HCT116 (cell line): ENCODE data around the gene SRRM2. TPM values are rescaled to one million over a fixed set of nuclear protein-coding genes. Genes with fewer than 3 reads are reported as not detected.

Source experiments
- ATAC-seq: fragments of 200-7000 bp; cut with Tn5 transposase; 2 replicates; pipeline ENCODE4 v1.9.1; 2020; ENCODE audit warnings: mild to moderate bottlenecking, moderate library complexity
- BruUV-seq: library from RNA; stranded (reverse); fragments of 400-500 nt; replicated peaks from 2 replicates; lab custom pipeline; 2021; lab: Mats Ljungman, UMichigan
- CTCF ChIA-PET: fragments of 300-600 bp; sonication (Branson Sonifier 250); formaldehyde crosslinking; loops from one replicate; lab custom pipeline; 2021; ENCODE audit warnings: antibody characterized with exemption; lab: Charles Lee
- POLR2A ChIA-PET: fragments of 300-600, 350-600 bp; sonication (Branson Sonifier 250); formaldehyde crosslinking; loops from one replicate; lab custom pipeline; 2021; ENCODE audit warnings: antibody characterized with exemption; lab: Charles Lee
- RAD21 ChIA-PET, 2 experiments: fragments of 300-600 bp; sonication (Branson Sonifier 250); formaldehyde crosslinking; loops; one replicate each; lab custom pipeline; 2023; ENCODE audit warnings: low total read pairs in 2 of 2; ENCODE audit not compliant: uncharacterized antibody in 2 of 2, unreplicated experiment in 2 of 2, low non-redundant PET in 1 of 2; lab: Charles Lee
- DNase-seq: peaks from one replicate; pipeline ENCODE4 v3.0.0-alpha.2; 2010; ENCODE audit warnings: low read depth, low spot score
- H2AFZ ChIP-seq: fragments of 200-600 bp; shearing (Covaris generic), sonication (generic); 2 replicates; pipeline ENCODE4 v1.6.1; 2017; ENCODE audit warnings: low read depth, mixed run types, mixed read lengths, antibody characterized with exemption, low read length; ENCODE audit not compliant: poor library complexity, severe bottlenecking
- H3K27ac ChIP-seq: 2 replicates; pipeline ENCODE4 v1.5.1; 2012; ENCODE audit warnings: low read depth, low read length
- H3K27me3 ChIP-seq: fragments of 200-600 bp; sonication (generic); 2 replicates; pipeline ENCODE4 v1.6.1; 2016; ENCODE audit warnings: mixed run types, low read length, mixed read lengths; ENCODE audit not compliant: insufficient read depth
- H3K36me3 ChIP-seq, 2 experiments: fragments of 200-500 bp in 1 of 2; fragments of 200-600 bp in 1 of 2; sonication (Bioruptor generic) in 1 of 2; sonication (generic) in 1 of 2; 2 replicates each; pipeline versions ENCODE4 v1.5.1 to v1.6.1; 2014 to 2016; ENCODE audit warnings: low read length in 2 of 2, inconsistent platforms in 1 of 2, mixed read lengths in 1 of 2, mixed run types in 1 of 2; ENCODE audit not compliant: insufficient read depth in 2 of 2, control insufficient read depth in 1 of 2
- H3K4me1 ChIP-seq, 2 experiments: fragments of 200-600 bp in 1 of 2; sonication (generic) in 1 of 2; 2 replicates each; pipeline versions ENCODE4 v1.5.1 to v1.6.1; 2012 to 2017; ENCODE audit warnings: low read length in 2 of 2, inconsistent platforms in 1 of 2, mild to moderate bottlenecking in 1 of 2, mixed read lengths in 1 of 2, mixed run types in 1 of 2, moderate library complexity in 1 of 2; ENCODE audit not compliant: insufficient read depth in 2 of 2, control insufficient read depth in 1 of 2
- H3K4me2 ChIP-seq: fragments of 200-600 bp; sonication (generic); 2 replicates; pipeline ENCODE4 v1.6.1; 2017; ENCODE audit warnings: mixed run types, low read length, mixed read lengths
- H3K4me3 ChIP-seq, 2 experiments: fragments of 200-600 bp in 1 of 2; sonication (generic) in 1 of 2; replicated peaks in 1 of 2; 2 replicates each; pipeline ENCODE4 v1.5.1; 2011 to 2016; ENCODE audit warnings: low read length in 2 of 2, control low read depth in 1 of 2, low read depth in 1 of 2, mild to moderate bottlenecking in 1 of 2, mixed read lengths in 1 of 2, mixed run types in 1 of 2
- H3K79me2 ChIP-seq: fragments of 200-600 bp; sonication (generic); 2 replicates; pipeline ENCODE4 v1.6.1; 2017; ENCODE audit warnings: mild to moderate bottlenecking, mixed run types, low read length, moderate library complexity, mixed read lengths; ENCODE audit not compliant: insufficient read depth
- H3K9ac ChIP-seq: fragments of 200-600 bp; sonication (generic); 2 replicates; pipeline ENCODE4 v1.6.1; 2016; ENCODE audit warnings: low read length, mixed read lengths
- H3K9me2 ChIP-seq: fragments of 200-600 bp; sonication (generic), shearing (Covaris generic); 2 replicates; pipeline ENCODE4 v1.6.1; 2017; ENCODE audit warnings: mixed run types, mild to moderate bottlenecking, moderate library complexity; ENCODE audit not compliant: insufficient read depth
- H3K9me3 ChIP-seq, 2 experiments: fragments of 200-500 bp in 1 of 2; fragments of 200-600 bp in 1 of 2; sonication (Bioruptor generic) in 1 of 2; sonication (generic) in 1 of 2; 2 replicates each; pipeline ENCODE4 v1.6.1; 2014 to 2017; ENCODE audit warnings: low read length in 2 of 2, mixed read lengths in 2 of 2, inconsistent platforms in 1 of 2, low read depth in 1 of 2, mild to moderate bottlenecking in 1 of 2, mixed run types in 1 of 2, moderate library complexity in 1 of 2; ENCODE audit not compliant: control insufficient read depth in 1 of 2, insufficient read depth in 1 of 2
- H4K20me1 ChIP-seq: fragments of 200-600 bp; sonication (generic), shearing (Covaris generic); 2 replicates; pipeline ENCODE4 v1.6.1; 2017; ENCODE audit warnings: mixed run types, mild to moderate bottlenecking, moderate library complexity; ENCODE audit not compliant: insufficient read depth
- CBX3 ChIP-seq: IDR thresholded peaks from 2 replicates; pipeline ENCODE4 v1.6.1; 2012; ENCODE audit warnings: low read depth
- CEBPB ChIP-seq: IDR thresholded peaks from 2 replicates; pipeline ENCODE4 v1.6.1; 2012; ENCODE audit warnings: low read depth
- ELF1 ChIP-seq: IDR thresholded peaks from 2 replicates; pipeline ENCODE4 v1.6.1; 2012; ENCODE audit warnings: low read depth, borderline replicate concordance
- EZH2 ChIP-seq: fragments of 200-600 bp; sonication (generic); IDR thresholded peaks from 2 replicates; pipeline ENCODE4 v1.6.1; 2017; ENCODE audit warnings: antibody characterized with exemption, mixed run types
- EZH2phosphoT487 ChIP-seq: fragments of 200-600 bp; IDR thresholded peaks from 2 replicates; pipeline ENCODE4 v1.6.1; 2018; ENCODE audit warnings: antibody characterized with exemption, borderline replicate concordance
- FOSL1 ChIP-seq: IDR thresholded peaks from 2 replicates; pipeline ENCODE4 v1.6.1; 2012; ENCODE audit warnings: low read depth
- JUND ChIP-seq: IDR thresholded peaks from 2 replicates; pipeline ENCODE4 v1.6.1; 2012
- POLR2A ChIP-seq: IDR thresholded peaks from 2 replicates; pipeline ENCODE4 v1.7.0; 2011; ENCODE audit warnings: borderline replicate concordance; ENCODE audit not compliant: insufficient read depth, insufficient read length; ENCODE audit errors: extremely low read depth
- POLR2AphosphoS5 ChIP-seq: IDR thresholded peaks from 2 replicates; pipeline ENCODE4 v1.6.1; 2011; ENCODE audit warnings: mild to moderate bottlenecking, low read depth, low read length, moderate library complexity
- RAD21 ChIP-seq: IDR thresholded peaks from 2 replicates; pipeline ENCODE4 v1.6.1; 2012; ENCODE audit warnings: low read depth, mild to moderate bottlenecking
- SP1 ChIP-seq: IDR thresholded peaks from 2 replicates; pipeline ENCODE4 v1.6.1; 2012; ENCODE audit warnings: low read depth
- SRF ChIP-seq: IDR thresholded peaks from 2 replicates; pipeline ENCODE4 v1.6.1; 2012; ENCODE audit warnings: low read depth
- YY1 ChIP-seq: IDR thresholded peaks from 2 replicates; pipeline ENCODE4 v1.6.1; 2011; ENCODE audit warnings: low read length, low read depth, moderate library complexity, mild to moderate bottlenecking; ENCODE audit not compliant: insufficient replicate concordance; ENCODE audit errors: extremely low read depth
- ZFX ChIP-seq: fragments of 450-650 bp; IDR thresholded peaks from 2 replicates; pipeline ENCODE4 v1.6.1; 2017
- ZNF274 ChIP-seq: fragments of 200-500 bp; sonication (Bioruptor generic); IDR thresholded peaks from 2 replicates; pipeline ENCODE4 v1.6.1; 2014; ENCODE audit warnings: mild to moderate bottlenecking, low read depth, low read length, inconsistent platforms
- intact Hi-C: fragments of 100-400 bp; cut with micrococcal nuclease; formaldehyde crosslinking; loops from 2 replicates; pipeline ENCODE4 v1.10.0; 2022
- total RNA-seq: library from RNA; stranded (reverse); gene quantifications from one replicate; pipeline ENCODE4 v1.2.1, GENCODE V29; 2021; ENCODE audit not compliant: unreplicated experiment
- TF ChIP-seq, protein P1 (sequence below): IDR thresholded peaks from 2 replicates; pipeline ENCODE4 v1.6.1; 2012
- TF ChIP-seq, protein P2 (sequence below), 3 experiments: fragments of 200-600 bp in 1 of 3; sonication (generic) in 1 of 3; IDR thresholded peaks in 2 of 3; conservative IDR thresholded peaks in 1 of 3; 2 replicates each; pipeline ENCODE4 v1.5.1; 2012 to 2017; ENCODE audit warnings: low read depth in 2 of 3, low read length in 2 of 3, antibody characterized with exemption in 1 of 3, borderline replicate concordance in 1 of 3, control low read depth in 1 of 3, mild to moderate bottlenecking in 1 of 3, mixed read lengths in 1 of 3, mixed run types in 1 of 3, moderate library complexity in 1 of 3; ENCODE audit not compliant: insufficient read depth in 1 of 3
- TF ChIP-seq, protein P3 (sequence below): IDR thresholded peaks from 2 replicates; pipeline ENCODE4 v1.6.1; 2012
- TF ChIP-seq, protein P4 (sequence below): IDR thresholded peaks from 2 replicates; pipeline ENCODE4 v1.6.1; 2011; ENCODE audit warnings: mild to moderate bottlenecking, low read length, moderate library complexity; ENCODE audit not compliant: insufficient replicate concordance; ENCODE audit errors: extremely low read depth

Gene SRRM2
- total RNA-seq, 1 experiment from 2014 or later = 541 TPM

DNA sequence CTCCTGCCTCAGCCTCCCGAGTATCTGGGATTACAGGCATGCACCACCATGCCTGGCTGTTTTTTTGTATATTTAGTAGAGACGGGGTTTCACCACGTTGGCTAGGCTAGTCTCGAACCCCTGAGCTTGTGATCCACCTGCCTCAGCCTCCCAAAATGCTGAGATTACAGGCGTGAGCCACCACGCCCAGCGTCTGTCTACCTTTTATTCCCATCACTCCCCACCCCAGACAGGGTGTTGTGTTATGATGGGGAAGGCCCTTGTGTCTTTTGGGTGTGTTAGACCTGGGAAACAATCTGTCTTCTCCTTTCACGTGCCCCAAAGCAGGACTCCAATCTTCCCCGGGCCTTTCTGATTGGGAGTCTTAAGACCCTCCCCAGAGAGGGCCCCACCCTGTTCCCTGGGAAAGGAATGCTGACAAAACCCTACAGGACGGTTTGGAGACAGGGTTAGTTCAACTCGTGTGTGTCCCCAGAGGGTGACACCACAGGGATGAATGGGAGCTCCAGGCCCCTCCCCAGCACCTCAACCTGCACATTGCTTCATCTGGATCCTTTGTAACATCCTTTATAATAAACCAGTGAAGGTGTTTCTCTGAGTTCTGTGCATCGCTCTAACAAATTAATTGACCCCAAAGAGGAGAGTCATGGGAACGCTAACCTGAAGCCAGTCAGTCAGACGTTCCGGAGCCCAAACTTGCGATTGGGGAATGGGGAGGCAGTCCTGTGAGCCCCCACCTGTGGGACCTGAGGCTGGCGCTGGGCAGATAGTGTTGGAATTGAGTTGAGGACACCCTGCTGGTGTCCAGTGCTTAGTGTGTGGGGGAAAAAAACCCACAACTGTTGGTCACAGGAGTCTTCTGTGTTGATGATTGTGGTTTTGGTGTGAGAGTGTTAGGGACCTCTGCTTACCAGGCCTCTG is 27.8 kb downstream of the SRRM2 start:
- H3K9ac ChIP-seq = no peak overlapping the region
- no peak overlapping the region for H3K27ac ChIP-seq
- no peaks in the 10 kb centered on the region for H3K9me2 ChIP-seq
- H3K27me3 ChIP-seq = no peaks in the 10 kb centered on the region
- RAD21 ChIA-PET = no interaction called here
- no peak overlapping the region for H3K4me3 ChIP-seq
- peaks cover 27% of the 10 kb centered on the region for H3K79me2 ChIP-seq
- no peak for TF ChIP-seq POLR2A
- TF ChIP-seq ZFX = no peak
- TF ChIP-seq, protein P1, sequence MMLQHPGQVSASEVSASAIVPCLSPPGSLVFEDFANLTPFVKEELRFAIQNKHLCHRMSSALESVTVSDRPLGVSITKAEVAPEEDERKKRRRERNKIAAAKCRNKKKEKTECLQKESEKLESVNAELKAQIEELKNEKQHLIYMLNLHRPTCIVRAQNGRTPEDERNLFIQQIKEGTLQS = no peak
- TF ChIP-seq CEBPB = no peak
- TF ChIP-seq ELF1 = no peak
- no peak for TF ChIP-seq POLR2AphosphoS5
- TF ChIP-seq ZNF274 = no peak
- TF ChIP-seq, protein P2, sequence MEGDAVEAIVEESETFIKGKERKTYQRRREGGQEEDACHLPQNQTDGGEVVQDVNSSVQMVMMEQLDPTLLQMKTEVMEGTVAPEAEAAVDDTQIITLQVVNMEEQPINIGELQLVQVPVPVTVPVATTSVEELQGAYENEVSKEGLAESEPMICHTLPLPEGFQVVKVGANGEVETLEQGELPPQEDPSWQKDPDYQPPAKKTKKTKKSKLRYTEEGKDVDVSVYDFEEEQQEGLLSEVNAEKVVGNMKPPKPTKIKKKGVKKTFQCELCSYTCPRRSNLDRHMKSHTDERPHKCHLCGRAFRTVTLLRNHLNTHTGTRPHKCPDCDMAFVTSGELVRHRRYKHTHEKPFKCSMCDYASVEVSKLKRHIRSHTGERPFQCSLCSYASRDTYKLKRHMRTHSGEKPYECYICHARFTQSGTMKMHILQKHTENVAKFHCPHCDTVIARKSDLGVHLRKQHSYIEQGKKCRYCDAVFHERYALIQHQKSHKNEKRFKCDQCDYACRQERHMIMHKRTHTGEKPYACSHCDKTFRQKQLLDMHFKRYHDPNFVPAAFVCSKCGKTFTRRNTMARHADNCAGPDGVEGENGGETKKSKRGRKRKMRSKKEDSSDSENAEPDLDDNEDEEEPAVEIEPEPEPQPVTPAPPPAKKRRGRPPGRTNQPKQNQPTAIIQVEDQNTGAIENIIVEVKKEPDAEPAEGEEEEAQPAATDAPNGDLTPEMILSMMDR (IDR thresholded peaks at IDR 0.05 in 2 of 3, conservative IDR thresholded peaks at IDR 0.05 in 1 of 3; ENCODE audit: borderline replicate concordance in 1 of 3, insufficient read depth in 1 of 3, low read depth in 2 of 3, low read length in 2 of 3) = no peak
- TF ChIP-seq EZH2phosphoT487 = no peak
- TF ChIP-seq SP1 = no peak
- TF ChIP-seq JUND = no peak
- no peak for TF ChIP-seq EZH2
- TF ChIP-seq, protein P3, sequence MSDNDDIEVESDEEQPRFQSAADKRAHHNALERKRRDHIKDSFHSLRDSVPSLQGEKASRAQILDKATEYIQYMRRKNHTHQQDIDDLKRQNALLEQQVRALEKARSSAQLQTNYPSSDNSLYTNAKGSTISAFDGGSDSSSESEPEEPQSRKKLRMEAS = no peak
- TF ChIP-seq FOSL1 = no peak
- TF ChIP-seq, protein P4, sequence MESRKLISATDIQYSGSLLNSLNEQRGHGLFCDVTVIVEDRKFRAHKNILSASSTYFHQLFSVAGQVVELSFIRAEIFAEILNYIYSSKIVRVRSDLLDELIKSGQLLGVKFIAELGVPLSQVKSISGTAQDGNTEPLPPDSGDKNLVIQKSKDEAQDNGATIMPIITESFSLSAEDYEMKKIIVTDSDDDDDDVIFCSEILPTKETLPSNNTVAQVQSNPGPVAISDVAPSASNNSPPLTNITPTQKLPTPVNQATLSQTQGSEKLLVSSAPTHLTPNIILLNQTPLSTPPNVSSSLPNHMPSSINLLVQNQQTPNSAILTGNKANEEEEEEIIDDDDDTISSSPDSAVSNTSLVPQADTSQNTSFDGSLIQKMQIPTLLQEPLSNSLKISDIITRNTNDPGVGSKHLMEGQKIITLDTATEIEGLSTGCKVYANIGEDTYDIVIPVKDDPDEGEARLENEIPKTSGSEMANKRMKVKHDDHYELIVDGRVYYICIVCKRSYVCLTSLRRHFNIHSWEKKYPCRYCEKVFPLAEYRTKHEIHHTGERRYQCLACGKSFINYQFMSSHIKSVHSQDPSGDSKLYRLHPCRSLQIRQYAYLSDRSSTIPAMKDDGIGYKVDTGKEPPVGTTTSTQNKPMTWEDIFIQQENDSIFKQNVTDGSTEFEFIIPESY = no peak
- TF ChIP-seq YY1 = no peak
- TF ChIP-seq RAD21 = no peak
- TF ChIP-seq SRF = no peak
- no peak for TF ChIP-seq CBX3
- peaks cover 0 to 4% of the 10 kb centered on the region in 2 experiments; a peak in 2 of 4 replicates for H3K36me3 ChIP-seq
- H3K4me1 ChIP-seq = peaks cover 11 to 23% of the 10 kb centered on the region in 2 experiments
- BruUV-seq = no TSS peak
- H3K9me3 ChIP-seq = no peaks in the 10 kb centered on the region
- DNase-seq (no peak), ATAC-seq (no peak)
- CTCF ChIA-PET = interaction anchor here (1.1 kb wide), 1 partner anchor 139 kb away, joined by 3 read pairs; no protein-coding TSS in a partner anchor
- no peaks in the 10 kb centered on the region for H4K20me1 ChIP-seq
- no peak overlapping the region for H3K4me2 ChIP-seq
- H2AFZ ChIP-seq = no peak overlapping the region
- intact Hi-C loops = no loop called here
- POLR2A ChIA-PET = no interaction called here
